HAP-1 (cell line): Measurements from ENCODE around the gene NKAIN2.
"Not testable (repeated sequence)": the region's sequence is repeated elsewhere in the genome, so short reads cannot be mapped to it uniquely, and the experiment has no call there.

Source experiments
- DNase-seq, 2 experiments: peaks; one replicate each; pipeline ENCODE4 v3.0.0-alpha.2; 2016 to 2020; ENCODE audit warnings: low spot score in 2 of 2
- H3K27me3 ChIP-seq: fragments of 250-450 bp; sonication (Bioruptor Pico); 2 replicates; pipeline ENCODE4 v1.5.1; 2020; ENCODE audit warnings: low read depth, mild to moderate bottlenecking, moderate library complexity
- H3K36me3 ChIP-seq: fragments of 250-450 bp; sonication (Bioruptor Pico); replicated peaks from 2 replicates; pipeline ENCODE4 v1.5.1; 2020; ENCODE audit warnings: mild to moderate bottlenecking
- H3K4me1 ChIP-seq: fragments of 250-450 bp; sonication (Bioruptor Pico); 2 replicates; pipeline ENCODE4 v1.5.1; 2020; ENCODE audit warnings: mild to moderate bottlenecking
- H3K4me3 ChIP-seq: fragments of 250-450 bp; sonication (Bioruptor Pico); 2 replicates; pipeline ENCODE4 v1.5.1; 2020; ENCODE audit warnings: mild to moderate bottlenecking, moderate library complexity
- H3K9me3 ChIP-seq: fragments of 250-450 bp; sonication (Bioruptor Pico); 2 replicates; pipeline ENCODE4 v1.5.1; 2020; ENCODE audit warnings: mild to moderate bottlenecking, moderate library complexity
- in situ Hi-C: fragments of 300-500 bp; cut with MboI; formaldehyde crosslinking; loops from 3 replicates; pipeline ENCODE4 v1.14.3; 2020; ENCODE audit warnings: low sequenced_read_pairs, inconsistent platforms, mixed read lengths

The NKAIN2 gene

GRCh38 chr6:124226396-124226795 lies 422.7 kb downstream of the NKAIN2 start:
- H3K4me3 ChIP-seq, result no peak overlapping the region

DNA sequence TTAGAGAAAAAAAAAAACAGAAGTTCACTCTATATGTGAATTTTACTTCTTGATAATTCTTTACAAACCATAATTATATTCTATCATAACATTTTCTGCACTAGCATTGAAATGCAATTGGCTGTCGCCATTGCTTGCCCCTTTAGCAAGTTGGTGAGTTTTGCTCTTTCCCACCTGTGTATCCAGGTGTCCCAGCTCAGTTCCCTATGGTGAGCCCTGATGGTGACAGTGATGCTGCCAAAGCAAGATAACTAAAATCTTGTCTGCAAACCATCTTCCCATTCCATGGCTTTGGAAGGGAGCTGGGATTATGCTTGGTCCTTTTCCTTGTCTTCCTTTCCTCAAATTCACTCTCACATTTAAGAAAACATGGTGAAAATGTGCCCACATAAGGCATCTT lies 429.6 kb downstream of the NKAIN2 start:
- no peaks in the 10 kb centered on the region for H3K36me3 ChIP-seq
- no peak overlapping the region for H3K4me3 ChIP-seq
- in situ Hi-C loops, result no loop called here
- H3K4me1 ChIP-seq, result no peaks in the 10 kb centered on the region
- H3K9me3 ChIP-seq, result no peaks in the 10 kb centered on the region; the same call in 1 of the 2 replicates
- DNase-seq, result no peak
- H3K27me3 ChIP-seq, result 0 out of 2 replicates have a peak, but pooled peaks cover 2% of the 10 kb centered on the region

More at GRCh38 chr6:124226396-124226795, 422.7 kb downstream of the NKAIN2 start:
- in situ Hi-C loops, result no loop called here
- Histone ChIP-seq H3K9me3 (no peaks in the 10 kb centered on the region; the same call in 1 of the 2 replicates), H3K27me3 (no peaks in the 10 kb centered on the region), H3K4me1 (peaks cover 9% of the 10 kb centered on the region), H3K36me3 (no peaks in the 10 kb centered on the region)
- DNase-seq, result no peak

- Histone ChIP-seq H3K4me1 (no peaks in the 10 kb centered on the region), H3K9me3 (no peaks in the 10 kb centered on the region), H3K4me3 (no peak overlapping the region), H3K36me3 (no peaks in the 10 kb centered on the region), H3K27me3 (0 out of 2 replicates have a peak, but pooled peaks cover 2% of the 10 kb centered on the region)
- DNase-seq, result no peak
- in situ Hi-C loops, result no loop called here
Observed at GRCh38 chr6:124234801-124235200, 431.1 kb downstream of the NKAIN2 start.

DNA sequence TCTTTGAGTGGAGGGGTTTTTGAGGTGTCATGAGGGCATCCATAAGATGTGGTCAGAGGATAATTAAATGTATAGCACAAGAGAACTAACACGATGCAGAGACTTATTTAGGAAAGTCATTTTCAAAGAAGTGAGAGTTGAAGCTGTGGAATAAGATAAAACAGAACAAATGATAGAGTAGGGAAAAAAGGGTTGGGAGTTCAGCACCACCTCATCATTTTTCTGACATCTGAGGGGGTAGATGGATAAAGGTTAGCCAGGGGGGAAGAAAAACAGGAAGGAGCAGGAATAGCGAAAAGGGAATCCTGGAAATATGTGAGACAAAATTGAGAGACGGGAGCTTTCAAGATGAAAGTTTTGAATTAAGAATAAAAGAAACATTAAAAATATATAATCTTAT lies 434.2 kb downstream of the NKAIN2 start:
- Histone ChIP-seq H3K4me3 (no peak overlapping the region), H3K27me3 (0 out of 2 replicates have a peak, but pooled peaks cover 2% of the 10 kb centered on the region), H3K9me3 (no peaks in the 10 kb centered on the region), H3K36me3 (no peaks in the 10 kb centered on the region), H3K4me1 (no peaks in the 10 kb centered on the region)
- no peak for DNase-seq
- in situ Hi-C loops, result no loop called here

DNA sequence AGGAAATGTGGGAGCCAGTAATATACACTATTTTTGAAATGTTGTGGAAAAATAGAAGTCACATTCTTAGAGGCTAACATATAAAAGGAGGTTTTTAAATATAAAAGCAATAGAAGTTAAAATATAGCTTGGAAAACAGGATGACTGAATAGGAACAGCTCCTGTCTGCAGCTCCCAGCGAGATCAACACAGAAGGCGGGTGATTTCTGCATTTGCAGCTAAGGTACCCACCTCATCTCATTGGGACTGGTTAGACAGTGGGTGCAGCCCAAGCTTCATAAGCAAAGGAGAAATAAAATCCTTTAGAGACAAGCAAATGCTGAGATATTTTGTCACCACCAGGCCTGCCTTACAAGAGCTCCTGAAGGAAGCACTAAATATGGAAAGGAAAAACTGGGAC lies 434.7 kb downstream of the NKAIN2 start:
- H3K9me3 ChIP-seq, in situ Hi-C loops, H3K27me3 ChIP-seq, H3K4me3 ChIP-seq, H3K4me1 ChIP-seq, DNase-seq, H3K36me3 ChIP-seq: not testable (repeated sequence)

DNA sequence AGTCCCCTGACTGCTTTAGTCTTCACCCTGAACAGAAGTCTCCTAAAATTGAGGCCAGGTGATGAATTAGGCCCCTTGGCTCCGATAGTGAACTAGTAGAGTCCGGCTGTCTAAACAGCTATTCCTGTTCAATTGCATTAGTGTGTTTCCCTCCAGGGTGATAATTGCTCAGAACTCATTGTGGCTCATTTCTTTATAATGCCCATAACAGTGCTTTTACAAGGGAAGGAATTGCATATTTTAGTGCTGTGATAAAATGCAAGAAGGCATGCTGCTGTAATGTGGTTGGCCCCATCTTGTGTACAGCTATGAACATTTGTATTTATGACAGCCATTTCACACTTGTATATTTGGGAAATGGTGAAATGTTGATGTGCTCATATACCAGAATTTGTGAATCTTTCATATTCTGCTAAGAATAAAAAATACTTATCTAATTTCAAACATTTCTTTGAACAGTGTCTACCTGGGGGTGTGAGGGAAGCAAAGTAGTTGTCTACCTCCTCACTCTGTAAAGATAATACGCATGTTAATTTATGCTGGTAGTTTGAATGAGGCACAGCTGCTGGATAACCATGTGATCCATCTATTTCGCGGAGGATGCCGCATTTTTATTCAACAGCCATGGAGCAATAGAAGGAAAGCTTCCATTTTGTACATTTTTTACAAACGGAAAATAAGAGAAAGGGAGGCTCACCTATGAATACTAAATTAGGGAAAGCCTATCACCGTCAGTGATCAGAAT lies 451.4 kb downstream of the NKAIN2 start:
- no peaks in the 10 kb centered on the region for H3K4me1 ChIP-seq
- in situ Hi-C loops, result no loop called here
- no peak for DNase-seq
- H3K9me3 ChIP-seq, result no peaks in the 10 kb centered on the region
- no peak overlapping the region for H3K4me3 ChIP-seq
- H3K27me3 ChIP-seq, result no peaks in the 10 kb centered on the region
- H3K36me3 ChIP-seq, result no peaks in the 10 kb centered on the region

DNA sequence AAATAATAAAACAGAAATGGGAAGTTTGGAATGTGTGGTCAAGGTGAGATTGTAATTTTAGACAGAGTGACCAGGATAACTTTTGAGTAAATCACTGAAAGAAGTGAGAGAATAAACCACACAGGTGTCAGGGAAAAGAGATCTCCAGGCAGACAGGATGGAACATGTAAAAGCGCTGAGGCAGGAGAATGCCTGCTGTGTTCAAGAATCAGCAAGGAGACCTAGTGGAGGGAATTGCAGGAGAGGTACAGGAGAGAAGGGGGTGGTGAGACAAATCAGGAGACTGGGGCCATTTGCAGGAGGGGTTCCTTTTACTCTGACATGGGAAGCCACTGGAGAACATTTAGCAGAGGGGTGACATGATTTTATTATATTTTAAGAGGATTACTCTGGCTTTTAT lies 456.7 kb downstream of the NKAIN2 start:
- in situ Hi-C loops, result no loop called here
- no peaks in the 10 kb centered on the region for H3K4me1 ChIP-seq

DNA sequence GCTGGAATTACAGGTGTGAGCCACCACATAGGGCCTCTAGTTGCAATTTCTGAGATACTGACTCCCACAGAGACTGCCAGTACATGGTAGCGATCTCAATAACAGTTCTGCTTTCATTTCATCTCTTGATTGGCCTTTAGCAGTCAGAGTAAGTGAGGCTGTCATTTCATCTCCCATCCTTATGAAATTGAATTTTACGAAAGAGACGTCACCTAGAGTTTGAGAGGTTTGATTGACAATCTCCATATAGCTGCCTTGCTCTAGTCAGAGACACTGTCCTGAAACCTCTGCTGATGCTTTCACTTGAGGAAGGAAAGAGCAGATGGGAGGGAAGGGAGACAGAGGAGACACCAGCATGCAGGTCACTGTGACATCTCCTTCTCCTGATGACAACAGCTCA lies 466.1 kb downstream of the NKAIN2 start:
- in situ Hi-C loops, result no loop called here
- H3K36me3 ChIP-seq, result no peaks in the 10 kb centered on the region

More for the DNA sequence above, 456.7 kb downstream of the NKAIN2 start:
- no peaks in the 10 kb centered on the region for H3K36me3 ChIP-seq
- H3K9me3 ChIP-seq, result no peaks in the 10 kb centered on the region
- no peak for DNase-seq
- H3K4me3 ChIP-seq, result no peak overlapping the region
- H3K27me3 ChIP-seq, result peaks cover 3% of the 10 kb centered on the region; the same call in 1 of the 2 replicates

GRCh38 chr6:124273701-124274100 lies 470.0 kb downstream of the NKAIN2 start:
- H3K36me3 ChIP-seq, result no peaks in the 10 kb centered on the region
- no peaks in the 10 kb centered on the region for H3K9me3 ChIP-seq
- in situ Hi-C loops, result no loop called here
- no peaks in the 10 kb centered on the region for H3K4me1 ChIP-seq
- DNase-seq, result no peak
- no peak overlapping the region for H3K4me3 ChIP-seq
- H3K27me3 ChIP-seq, result no peaks in the 10 kb centered on the region

More for the DNA sequence above, 466.1 kb downstream of the NKAIN2 start:
- H3K4me1 ChIP-seq, result no peaks in the 10 kb centered on the region
- no peaks in the 10 kb centered on the region for H3K9me3 ChIP-seq
- DNase-seq, result no peak
- H3K27me3 ChIP-seq, result no peaks in the 10 kb centered on the region
- no peak overlapping the region for H3K4me3 ChIP-seq

DNA sequence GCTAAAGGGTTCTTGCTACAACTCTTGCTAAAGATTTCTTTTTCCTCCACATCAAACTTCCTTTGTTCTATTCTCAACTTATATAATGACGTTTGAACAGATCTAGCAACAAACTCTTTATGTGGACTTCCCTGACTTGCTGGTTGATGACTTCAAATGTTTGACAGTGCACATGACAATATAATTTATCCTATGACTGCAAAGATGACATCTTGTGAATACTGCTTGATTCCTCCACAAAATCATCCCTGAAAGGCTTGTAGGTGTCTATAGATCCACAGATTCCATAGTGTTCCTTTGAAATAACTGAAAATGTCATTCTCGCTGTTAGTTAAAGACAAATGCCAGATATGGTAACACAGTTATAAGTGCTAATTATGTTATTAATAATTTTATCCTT lies 478.9 kb downstream of the NKAIN2 start:
- no peaks in the 10 kb centered on the region for H3K36me3 ChIP-seq
- H3K4me3 ChIP-seq, result no peak overlapping the region
- DNase-seq, result no peak
- H3K9me3 ChIP-seq, result no peaks in the 10 kb centered on the region
- in situ Hi-C loops, result no loop called here
- H3K27me3 ChIP-seq, result no peaks in the 10 kb centered on the region; the same call in 1 of the 2 replicates
- H3K4me1 ChIP-seq, result no peaks in the 10 kb centered on the region

GRCh38 chr6:124283486-124283885 lies 479.8 kb downstream of the NKAIN2 start:
- H3K36me3 ChIP-seq, result no peaks in the 10 kb centered on the region
- no peaks in the 10 kb centered on the region; the same call in 1 of the 2 replicates for H3K27me3 ChIP-seq
- in situ Hi-C loops, result no loop called here
- no peak overlapping the region for H3K4me3 ChIP-seq
- no peaks in the 10 kb centered on the region for H3K9me3 ChIP-seq
- H3K4me1 ChIP-seq, result no peaks in the 10 kb centered on the region; the same call in 1 of the 2 replicates
- no peak for DNase-seq

DNA sequence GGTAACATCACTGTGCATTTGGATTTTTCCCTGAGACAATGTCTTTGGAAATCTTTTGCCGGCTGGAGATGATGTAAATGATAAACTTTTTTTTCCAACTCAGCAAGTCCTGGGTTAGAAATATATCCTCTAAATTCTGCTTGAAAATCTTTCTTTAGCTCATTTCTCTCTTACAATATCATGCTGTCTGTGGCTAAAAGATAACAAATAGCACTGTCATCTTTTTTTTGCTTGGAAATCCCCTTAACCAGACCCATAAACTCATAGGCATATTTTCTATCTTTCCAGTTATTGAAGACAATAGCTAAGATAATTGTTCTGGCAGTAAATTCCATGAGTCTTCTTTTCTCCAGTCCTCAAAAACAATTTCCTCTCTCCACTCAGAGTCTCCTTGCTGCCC lies 481.5 kb downstream of the NKAIN2 start:
- in situ Hi-C loops, result no loop called here
- Histone ChIP-seq H3K9me3 (no peaks in the 10 kb centered on the region), H3K36me3 (no peaks in the 10 kb centered on the region), H3K4me3 (no peak overlapping the region), H3K4me1 (no peaks in the 10 kb centered on the region; the same call in 1 of the 2 replicates), H3K27me3 (no peaks in the 10 kb centered on the region; the same call in 1 of the 2 replicates)
- DNase-seq, result no peak

GRCh38 chr6:124294574-124295200 lies 491.0 kb downstream of the NKAIN2 start:
- Histone ChIP-seq H3K36me3 (no peaks in the 10 kb centered on the region), H3K4me3 (no peak overlapping the region), H3K9me3 (no peaks in the 10 kb centered on the region), H3K4me1 (no peaks in the 10 kb centered on the region), H3K27me3 (no peaks in the 10 kb centered on the region)
- in situ Hi-C loops, result no loop called here
- no peak for DNase-seq

DNA sequence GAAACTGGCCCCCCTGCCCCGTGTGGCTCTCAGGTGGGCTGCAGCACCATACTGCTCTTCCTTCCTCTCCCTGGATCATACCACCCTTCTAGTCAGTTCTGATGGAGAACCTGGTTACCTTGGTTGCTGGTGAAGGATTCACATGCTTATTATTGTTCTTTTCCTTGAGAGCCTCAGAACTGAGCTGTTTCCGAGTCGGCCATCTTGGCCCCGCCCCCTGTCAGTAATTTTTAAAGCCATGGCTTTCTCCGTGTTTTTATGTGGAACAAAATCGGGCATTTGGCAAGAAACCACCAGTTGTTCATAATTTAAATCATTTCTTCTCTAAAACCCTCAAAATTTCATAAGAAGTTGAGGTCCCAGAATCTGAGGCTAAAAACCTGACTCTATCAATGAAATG lies 493.8 kb downstream of the NKAIN2 start:
- no peak for DNase-seq
- H3K27me3 ChIP-seq, result no peaks in the 10 kb centered on the region
- in situ Hi-C loops, result no loop called here
- H3K4me3 ChIP-seq, result no peak overlapping the region
- H3K36me3 ChIP-seq, result no peaks in the 10 kb centered on the region
- H3K9me3 ChIP-seq, result no peaks in the 10 kb centered on the region; the same call in 1 of the 2 replicates
- H3K4me1 ChIP-seq, result no peaks in the 10 kb centered on the region
